K562 (cell line): ENCODE results near the gene PLD3. TPM values are rescaled to one million over a fixed set of nuclear protein-coding genes. Genes with fewer than 3 reads are reported as not detected.

Experiments used
- ATAC-seq: fragments of 200-7000 bp; cut with Tn5 transposase; 3 replicates; pipeline ENCODE4 v1.9.1; 2020; ENCODE audit warnings: moderate library complexity
- BruUV-seq: library from RNA; stranded (reverse); fragments of 400-500 nt; replicated peaks from 2 replicates; lab custom pipeline; 2021; lab: Mats Ljungman, UMichigan
- CTCF ChIA-PET: fragments of 300-600 bp; formaldehyde crosslinking; extraction: SDS; loops from one replicate; lab custom pipeline; 2021; ENCODE audit warnings: low intra/inter-chr PET ratio; lab: Yijun Ruan, JAX
- POLR2A ChIA-PET: fragments of 300-600, 350-650 bp; sonication (Branson Sonifier 250); formaldehyde crosslinking; extraction: SDS; loops from one replicate; lab custom pipeline; 2021; ENCODE audit warnings: antibody characterized with exemption, inconsistent platforms; lab: Yijun Ruan, JAX
- DNase-seq, 4 experiments: peaks; one replicate each; pipeline versions ENCODE4 v3.0.0 to v3.0.0-alpha.2; 2011 to 2018; ENCODE audit warnings: low spot score in 3 of 4, mixed read lengths in 3 of 4; ENCODE audit errors: extremely low read depth in 1 of 4
- FAIRE-seq: peaks from 2 replicates; lab custom pipeline; 2011; peaks lifted over from hg19 to GRCh38; lab: Jason Lieb, UNC
- H2AFZ ChIP-seq: 2 replicates; pipeline ENCODE4 v1.6.0; 2011; ENCODE audit warnings: low read depth, low read length, control low read depth, inconsistent platforms
- H3K27ac ChIP-seq: fragments of 200-600 bp; 3 replicates; pipeline ENCODE4 v1.8.0; 2011; ENCODE audit warnings: low read depth, mild to moderate bottlenecking, control low read depth, inconsistent platforms, low read length, moderate library complexity, mixed read lengths; ENCODE audit errors: extremely low read depth
- H3K27me3 ChIP-seq, 2 experiments: fragments of 300-600 bp in 1 of 2; 2 replicates in 1 of 2; 3 replicates in 1 of 2; pipeline versions ENCODE4 v1.6.0 to v1.8.0; 2011; ENCODE audit warnings: inconsistent platforms in 2 of 2, low read length in 2 of 2, mild to moderate bottlenecking in 1 of 2, mixed read lengths in 1 of 2, moderate library complexity in 1 of 2; ENCODE audit not compliant: control insufficient read depth in 2 of 2, insufficient read depth in 2 of 2
- H3K36me3 ChIP-seq: fragments of 300-600 bp; 3 replicates; pipeline ENCODE4 v1.8.0; 2011; ENCODE audit warnings: mild to moderate bottlenecking, low read length, inconsistent platforms; ENCODE audit not compliant: control insufficient read depth, insufficient read depth
- H3K4me1 ChIP-seq, 2 experiments: fragments of 200-600 bp in 1 of 2; replicated peaks in 1 of 2; 2 replicates in 1 of 2; 3 replicates in 1 of 2; pipeline versions ENCODE4 v1.5.1 to v1.8.0; 2011; ENCODE audit warnings: inconsistent platforms in 2 of 2, low read length in 2 of 2, mild to moderate bottlenecking in 1 of 2, mixed read lengths in 1 of 2, moderate library complexity in 1 of 2; ENCODE audit not compliant: control insufficient read depth in 2 of 2, insufficient read depth in 2 of 2
- H3K4me2 ChIP-seq: 2 replicates; pipeline ENCODE4 v1.6.1; 2011; ENCODE audit warnings: low read length, control low read depth, inconsistent platforms, mixed read lengths; ENCODE audit not compliant: insufficient read depth
- H3K4me3 ChIP-seq: fragments of 200-600 bp; sonication (generic), shearing (Covaris generic); 2 replicates; pipeline ENCODE4 v1.5.1; 2016; ENCODE audit warnings: control low read depth, inconsistent platforms
- H3K79me2 ChIP-seq: fragments of 200-600 bp; 3 replicates; pipeline ENCODE4 v1.8.0; 2011; ENCODE audit warnings: low read length, inconsistent platforms; ENCODE audit not compliant: control insufficient read depth, insufficient read depth
- H3K9ac ChIP-seq, 2 experiments: 2 replicates each; pipeline versions ENCODE4 v1.6.0 to v1.6.1; 2011; ENCODE audit warnings: low read depth in 2 of 2, low read length in 2 of 2, control low read depth in 1 of 2, inconsistent platforms in 1 of 2, mild to moderate bottlenecking in 1 of 2, mixed read lengths in 1 of 2; ENCODE audit not compliant: insufficient read depth in 1 of 2
- H3K9me1 ChIP-seq: one replicate; pipeline ENCODE4 v1.6.0; 2011; ENCODE audit warnings: inconsistent platforms, mild to moderate bottlenecking, low read length, moderate library complexity; ENCODE audit not compliant: control insufficient read depth, insufficient read depth
- H3K9me3 ChIP-seq: replicated peaks from 2 replicates; pipeline ENCODE4 v1.5.1; 2011; ENCODE audit warnings: low read depth, low read length, inconsistent platforms; ENCODE audit not compliant: control insufficient read depth, insufficient read depth
- H4K20me1 ChIP-seq: replicated peaks from 2 replicates; pipeline ENCODE4 v1.6.1; 2011; ENCODE audit warnings: low read length, inconsistent platforms, mixed read lengths; ENCODE audit not compliant: control insufficient read depth, insufficient read depth
- E2F6 ChIP-seq, 2 experiments: IDR thresholded peaks; 2 replicates each; pipeline ENCODE4 v1.6.1; 2011; ENCODE audit warnings: borderline replicate concordance in 1 of 2, control low read depth in 1 of 2, low read depth in 1 of 2, low read length in 1 of 2, mild to moderate bottlenecking in 1 of 2, mixed read lengths in 1 of 2, moderate library complexity in 1 of 2; ENCODE audit not compliant: insufficient read depth in 1 of 2, insufficient read length in 1 of 2, poor library complexity in 1 of 2, severe bottlenecking in 1 of 2; ENCODE audit errors: extremely low read depth in 1 of 2
- MAZ ChIP-seq, 2 experiments: fragments of 450-650 bp in 1 of 2; sonication (generic) in 1 of 2; formaldehyde crosslinking; IDR thresholded peaks in 1 of 2; conservative IDR thresholded peaks in 1 of 2; 2 replicates each; pipeline versions ENCODE4 v1.4.0 to v1.5.0; 2020; ENCODE audit warnings: mild to moderate bottlenecking in 1 of 2, missing genetic modification reagents in 1 of 2
- NCOA1 ChIP-seq: fragments of 450-650 bp; IDR thresholded peaks from 2 replicates; pipeline ENCODE4 v1.6.1; 2016; ENCODE audit warnings: low read depth
- PCBP1 ChIP-seq: fragments of 200-400 bp; formaldehyde crosslinking; IDR thresholded peaks from 2 replicates; pipeline ENCODE4 v1.6.1; 2018; ENCODE audit warnings: mild to moderate bottlenecking, low read depth, low read length; ENCODE audit not compliant: poor library complexity, severe bottlenecking
- PHF20 ChIP-seq: fragments of 450-650 bp; IDR thresholded peaks from 2 replicates; pipeline ENCODE4 v1.6.1; 2018; ENCODE audit not compliant: partially characterized antibody
- POLR2AphosphoS2 ChIP-seq: IDR thresholded peaks from 2 replicates; pipeline ENCODE4 v1.6.1; 2012; ENCODE audit warnings: low read length, improper control_type of control experiment
- TFAM ChIP-seq: fragments of 250-450 bp; sonication (Bioruptor Pico); conservative IDR thresholded peaks from 2 replicates; pipeline ENCODE4 v1.5.0; 2021; ENCODE audit warnings: mild to moderate bottlenecking, moderate library complexity
- ZNF121 ChIP-seq: sonication (generic); formaldehyde crosslinking; conservative IDR thresholded peaks from 2 replicates; pipeline ENCODE4 v1.8.0; 2022; ENCODE audit warnings: missing genetic modification reagents
- WGBS: fragments of 100-300 bp; shearing (Covaris generic); methylation state at CpG from one replicate; pipeline ENCODE4 v1.1.6; 2016; ENCODE audit warnings: low coverage, mixed read lengths; ENCODE audit not compliant: insufficient coverage; ENCODE audit errors: missing lambda C conversion rate; 5-methylcytosine and 5-hydroxymethylcytosine counted together
- in situ Hi-C: fragments of 300-500 bp; cut with MboI; formaldehyde crosslinking; loops from 4 replicates; pipeline ENCODE4 v1.15.0; 2018; ENCODE audit warnings: inconsistent platforms, mixed read lengths
- intact Hi-C: fragments of 100-400 bp; cut with micrococcal nuclease; formaldehyde crosslinking; loops from 2 replicates; pipeline ENCODE4 v1.14.2; 2022
- polyA plus RNA-seq, 8 experiments: library from polyadenylated mRNA; depleted of rRNA in 4 of 8; stranded (reverse) in 5 of 8; unstranded in 3 of 8; fragments of >200 nt; fragmentation: Nextera tagmentation in 2 of 8; fragmentation: Illumina TruSeq in 1 of 8; extraction: Ambion mirVana in 2 of 8; extraction: Trizol in 1 of 8; gene quantifications; 2 replicates each; pipeline versions ENCODE4 v1.2.1 to v1.2.3, GENCODE V29; 2011 to 2014; ENCODE audit warnings: inconsistent platforms in 1 of 8, missing spikeins in 1 of 8
- total RNA-seq, 7 experiments: library from RNA; depleted of rRNA in 6 of 7; stranded (reverse); fragments of >200 nt in 6 of 7; fragmentation: Illumina TruSeq in 2 of 7; extraction: Trizol in 2 of 7; gene quantifications; 2 replicates each; pipeline versions ENCODE4 v1.2.1 to v1.2.3, GENCODE V29; 2011 to 2021; ENCODE audit warnings: low replicate concordance in 1 of 7
- TF ChIP-seq, protein P1 (sequence below): fragments of 450-650 bp; formaldehyde crosslinking; IDR thresholded peaks from 2 replicates; pipeline ENCODE4 v1.4.0; 2022; ENCODE audit warnings: missing genetic modification characterization

PLD3 gene
- total and polyA plus RNA-seq, 9 of the 15 experiments (the other 6 are each of a cell fraction or from before 2014, with no cell fraction given), result 2.3 to 128 (median 72.7) TPM

DNA sequence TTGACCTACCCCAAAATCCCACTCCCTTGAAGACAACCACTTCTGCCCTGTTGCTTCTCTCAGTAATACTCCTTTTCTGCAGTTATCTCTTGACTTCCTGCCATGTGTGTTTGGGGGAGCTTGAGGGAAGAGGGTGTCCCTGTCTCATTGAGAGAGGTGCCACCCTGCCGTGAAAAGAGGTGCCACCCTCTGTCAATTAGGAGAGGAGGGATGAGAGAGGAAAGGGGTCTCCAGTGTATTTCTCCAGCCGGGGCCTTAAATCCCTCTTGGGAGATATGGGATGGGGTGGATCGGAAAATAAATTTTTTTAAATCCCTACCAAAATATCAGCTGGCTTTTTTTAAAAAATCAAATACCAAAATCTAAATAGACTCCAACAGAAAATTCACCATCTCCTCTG lies 16.5 kb downstream of the PLD3 start:
- H2AFZ ChIP-seq, result peak overlapping the region; percentile 96
- peaks cover 30% of the 10 kb centered on the region; the same call in 2 of the 3 replicates for H3K36me3 ChIP-seq
- peak overlapping the region; percentile 43; the same call in 1 of the 2 replicates for H3K4me3 ChIP-seq
- TF ChIP-seq, protein P1, sequence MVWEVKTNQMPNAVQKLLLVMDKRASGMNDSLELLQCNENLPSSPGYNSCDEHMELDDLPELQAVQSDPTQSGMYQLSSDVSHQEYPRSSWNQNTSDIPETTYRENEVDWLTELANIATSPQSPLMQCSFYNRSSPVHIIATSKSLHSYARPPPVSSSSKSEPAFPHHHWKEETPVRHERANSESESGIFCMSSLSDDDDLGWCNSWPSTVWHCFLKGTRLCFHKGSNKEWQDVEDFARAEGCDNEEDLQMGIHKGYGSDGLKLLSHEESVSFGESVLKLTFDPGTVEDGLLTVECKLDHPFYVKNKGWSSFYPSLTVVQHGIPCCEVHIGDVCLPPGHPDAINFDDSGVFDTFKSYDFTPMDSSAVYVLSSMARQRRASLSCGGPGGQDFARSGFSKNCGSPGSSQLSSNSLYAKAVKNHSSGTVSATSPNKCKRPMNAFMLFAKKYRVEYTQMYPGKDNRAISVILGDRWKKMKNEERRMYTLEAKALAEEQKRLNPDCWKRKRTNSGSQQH (CRISPR knock-in tag), result no peak
- TF ChIP-seq NCOA1 (no peak), E2F6 (IDR thresholded peaks at IDR 0.05; ENCODE audit: borderline replicate concordance in 1 of 2, extremely low read depth in 1 of 2, insufficient read depth in 1 of 2, insufficient read length in 1 of 2, low read depth in 1 of 2, low read length in 1 of 2, poor library complexity in 1 of 2, severe bottlenecking in 1 of 2) (no peak), POLR2AphosphoS2 (no peak), PHF20 (no peak), PCBP1 (no peak), ZNF121 (CRISPR knock-in tag) (no peak), TFAM (CRISPR knock-in tag) (no peak), MAZ (CRISPR knock-in tag; conservative IDR thresholded peaks at IDR 0.05 in 1 of 2, IDR thresholded peaks at IDR 0.05 in 1 of 2) (no peak)
- ATAC-seq, result no peak
- WGBS, result 41% methylated on average over 3 of the region's 3 CpGs
- POLR2A ChIA-PET, result interaction anchor here (0.6 to 1.5 kb wide), 4 partner anchors 9 to 31 kb away, joined by 3 read pairs; no protein-coding TSS in a partner anchor
- H3K9me3 ChIP-seq, result no peaks in the 10 kb centered on the region
- H3K9ac ChIP-seq, result peak overlapping the region in 1 of 2 experiments; percentile 67; a peak in 1 of 4 replicates
- DNase-seq, result no peak
- peaks cover 35 to 51% of the 10 kb centered on the region in 2 experiments for H3K4me1 ChIP-seq
- peak overlapping the region; percentile 79; the same call in 1 of the 3 replicates for H3K27ac ChIP-seq
- no TSS peak for BruUV-seq
- H3K9me1 ChIP-seq, result no peaks in the 10 kb centered on the region
- CTCF ChIA-PET, result no interaction called here
- no peaks in the 10 kb centered on the region for H4K20me1 ChIP-seq
- no peaks in the 10 kb centered on the region for H3K27me3 ChIP-seq
- in situ Hi-C loops, result no loop called here
- FAIRE-seq, result no peak
- peak overlapping the region; percentile 87 for H3K4me2 ChIP-seq
- intact Hi-C loops, result loop anchor here (10.0 kb wide), 1 partner anchor 220 kb away; no protein-coding TSS in a partner anchor
- peaks cover 12% of the 10 kb centered on the region; the same call in 2 of the 3 replicates for H3K79me2 ChIP-seq
